Body of pancreas (tissue), 4 donors: ENCODE measurements around the gene CTSD.

Source experiments
- POLR2A ChIP-seq, 3 donors: fragments of 450-650 bp; IDR thresholded peaks; one replicate each; pipeline ENCODE4 v1.6.1; 2016; ENCODE audit warnings: antibody characterized with exemption in 3 of 3, mild to moderate bottlenecking in 2 of 3
- TF ChIP-seq, protein P1 (sequence below), 7 experiments: fragments of 450-650 bp in 4 of 7; fragments of 200-600 bp in 3 of 7; sonication (generic) in 3 of 7; IDR thresholded peaks; one replicate each; pipeline ENCODE4 v1.5.1; 2016 to 2019; ENCODE audit warnings: antibody characterized with exemption in 7 of 7

DNA sequence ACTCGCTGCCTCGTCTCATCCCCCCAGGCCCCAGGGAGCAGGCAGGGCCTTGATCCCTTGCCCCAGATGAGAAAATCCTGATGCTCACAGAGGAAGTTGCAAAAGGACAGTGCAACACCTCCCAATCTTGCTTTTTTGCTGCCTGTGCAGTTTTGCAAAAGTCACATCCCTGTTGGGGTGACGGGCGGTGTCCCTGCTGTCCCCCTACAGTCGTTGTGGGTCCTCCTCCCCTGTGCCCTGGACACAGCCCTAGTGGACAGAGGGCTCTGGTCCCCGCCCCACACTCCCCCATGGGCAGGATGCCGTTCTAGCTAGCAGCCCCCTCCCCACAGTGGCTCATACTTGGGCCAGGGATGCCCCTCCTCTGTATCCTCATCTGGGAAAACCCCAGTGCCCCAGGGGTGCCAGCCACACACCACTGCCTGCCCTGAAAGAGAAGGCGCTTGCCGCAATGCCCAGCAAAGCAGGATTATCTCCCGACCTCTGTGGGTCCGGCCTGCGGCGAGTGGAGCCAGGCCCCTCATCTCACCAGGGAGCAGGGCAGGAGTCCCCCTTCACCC is 18.4 kb upstream of the CTSD start:
- TF ChIP-seq, protein P1, sequence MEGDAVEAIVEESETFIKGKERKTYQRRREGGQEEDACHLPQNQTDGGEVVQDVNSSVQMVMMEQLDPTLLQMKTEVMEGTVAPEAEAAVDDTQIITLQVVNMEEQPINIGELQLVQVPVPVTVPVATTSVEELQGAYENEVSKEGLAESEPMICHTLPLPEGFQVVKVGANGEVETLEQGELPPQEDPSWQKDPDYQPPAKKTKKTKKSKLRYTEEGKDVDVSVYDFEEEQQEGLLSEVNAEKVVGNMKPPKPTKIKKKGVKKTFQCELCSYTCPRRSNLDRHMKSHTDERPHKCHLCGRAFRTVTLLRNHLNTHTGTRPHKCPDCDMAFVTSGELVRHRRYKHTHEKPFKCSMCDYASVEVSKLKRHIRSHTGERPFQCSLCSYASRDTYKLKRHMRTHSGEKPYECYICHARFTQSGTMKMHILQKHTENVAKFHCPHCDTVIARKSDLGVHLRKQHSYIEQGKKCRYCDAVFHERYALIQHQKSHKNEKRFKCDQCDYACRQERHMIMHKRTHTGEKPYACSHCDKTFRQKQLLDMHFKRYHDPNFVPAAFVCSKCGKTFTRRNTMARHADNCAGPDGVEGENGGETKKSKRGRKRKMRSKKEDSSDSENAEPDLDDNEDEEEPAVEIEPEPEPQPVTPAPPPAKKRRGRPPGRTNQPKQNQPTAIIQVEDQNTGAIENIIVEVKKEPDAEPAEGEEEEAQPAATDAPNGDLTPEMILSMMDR (IDR thresholded peaks at IDR 0.05) = no peak
- TF ChIP-seq POLR2A (IDR thresholded peaks at IDR 0.05) = no peak
